Central memory CD8-positive, alpha-beta T cell (primary cell): Measurements from ENCODE around the gene POLR3C.
"Not testable (repeated sequence)": the region's sequence is repeated elsewhere in the genome, so short reads cannot be mapped to it uniquely, and the experiment has no call there.

Experiments
- ATAC-seq: fragments of 150-1000 bp; cut with Tn5 transposase; replicated peaks from 2 replicates; pipeline ENCODE4 v1.10.0; 2022; ENCODE audit warnings: mild to moderate bottlenecking, moderate FRiP score, moderate number of reproducible peaks; ENCODE audit not compliant: poor library complexity, severe bottlenecking; ENCODE audit errors: extremely low read depth
- DNase-seq, 2 donors: peaks; one replicate each; pipeline ENCODE4 v3.0.0; 2021; ENCODE audit warnings: low spot score in 2 of 2
- H3K27ac Mint-ChIP-seq: one replicate; pipeline ENCODE4 v1.8.0; 2022; ENCODE audit warnings: low read depth, mild to moderate bottlenecking, moderate library complexity, mixed read lengths
- H3K27me3 Mint-ChIP-seq: one replicate; pipeline ENCODE4 v1.8.0; 2022; ENCODE audit warnings: mixed read lengths
- H3K36me3 Mint-ChIP-seq: one replicate; pipeline ENCODE4 v1.8.0; 2022; ENCODE audit warnings: mild to moderate bottlenecking, moderate library complexity, mixed read lengths; ENCODE audit not compliant: insufficient read depth
- H3K4me1 Mint-ChIP-seq: one replicate; pipeline ENCODE4 v1.8.0; 2022; ENCODE audit warnings: mixed read lengths
- H3K4me3 Mint-ChIP-seq: one replicate; pipeline ENCODE4 v1.8.0; 2022; ENCODE audit warnings: mild to moderate bottlenecking, moderate library complexity, mixed read lengths
- H3K9me3 Mint-ChIP-seq: one replicate; pipeline ENCODE4 v1.8.0; 2022; ENCODE audit warnings: mixed read lengths

The POLR3C gene, protein sequence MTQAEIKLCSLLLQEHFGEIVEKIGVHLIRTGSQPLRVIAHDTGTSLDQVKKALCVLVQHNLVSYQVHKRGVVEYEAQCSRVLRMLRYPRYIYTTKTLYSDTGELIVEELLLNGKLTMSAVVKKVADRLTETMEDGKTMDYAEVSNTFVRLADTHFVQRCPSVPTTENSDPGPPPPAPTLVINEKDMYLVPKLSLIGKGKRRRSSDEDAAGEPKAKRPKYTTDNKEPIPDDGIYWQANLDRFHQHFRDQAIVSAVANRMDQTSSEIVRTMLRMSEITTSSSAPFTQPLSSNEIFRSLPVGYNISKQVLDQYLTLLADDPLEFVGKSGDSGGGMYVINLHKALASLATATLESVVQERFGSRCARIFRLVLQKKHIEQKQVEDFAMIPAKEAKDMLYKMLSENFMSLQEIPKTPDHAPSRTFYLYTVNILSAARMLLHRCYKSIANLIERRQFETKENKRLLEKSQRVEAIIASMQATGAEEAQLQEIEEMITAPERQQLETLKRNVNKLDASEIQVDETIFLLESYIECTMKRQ

GRCh38 chr1:145823565-145824498 lies at the start of gene POLR3C, which contains the start of gene RNF115:
Gene POLR3C (plus strand): TSS chr1:145824200. CDS start chr1:145825777, 1,577 bp downstream.
Gene RNF115 (minus strand): TSS chr1:145824095. CDS start chr1:145823873, 222 bp downstream.
- peak; percentile 85 for ATAC-seq
- H3K4me1 Mint-ChIP-seq, result peaks cover 29% of the 10 kb centered on the region

DNA sequence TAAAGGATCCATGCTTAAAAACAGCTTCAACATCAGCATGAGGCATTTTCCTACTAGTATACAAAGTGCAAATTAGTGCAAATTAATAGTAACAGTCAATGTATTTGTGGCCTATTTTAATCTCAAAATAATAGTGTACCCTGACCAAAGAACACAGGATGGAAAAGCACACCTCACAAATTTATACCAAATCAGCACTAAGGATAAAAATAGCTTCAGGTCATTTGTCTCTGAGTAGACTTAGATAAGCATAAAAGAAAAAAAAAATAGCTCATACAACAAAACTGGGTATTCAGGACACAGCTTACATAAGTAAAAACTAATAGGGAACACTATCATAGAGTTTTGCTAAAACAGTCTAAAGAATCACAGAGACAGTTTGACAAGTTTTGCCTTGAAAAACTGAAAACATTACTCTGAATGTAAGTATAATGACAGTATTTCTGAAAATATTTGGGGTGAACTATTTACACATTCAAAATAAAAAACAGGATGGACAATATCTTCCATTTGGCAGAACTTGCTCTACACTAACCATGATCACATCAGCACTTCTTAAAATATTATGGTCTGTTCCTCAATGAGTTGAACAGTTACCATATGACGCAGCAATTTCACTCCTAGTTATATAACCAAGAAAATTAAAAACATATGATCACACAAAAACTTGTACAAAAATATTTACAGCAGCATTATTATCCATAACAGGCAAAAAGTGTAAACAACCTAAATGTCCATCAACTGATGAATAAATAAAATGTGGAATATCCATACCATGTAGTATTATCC lies 46.4 kb upstream of the POLR3C start:
- DNase-seq (no peak), ATAC-seq (no peak)
- Mint-ChIP-seq H3K27ac (no peak overlapping the region), H3K36me3 (peaks cover 21% of the 10 kb centered on the region), H3K4me3 (no peak overlapping the region), H3K4me1 (peaks cover 16% of the 10 kb centered on the region), H3K9me3 (no peaks in the 10 kb centered on the region), H3K27me3 (no peaks in the 10 kb centered on the region)

More at GRCh38 chr1:145823565-145824498, at the start of gene POLR3C, which contains the start of gene RNF115:
- Mint-ChIP-seq H3K27me3 (no peaks in the 10 kb centered on the region), H3K9me3 (no peaks in the 10 kb centered on the region), H3K36me3 (peaks cover 37% of the 10 kb centered on the region), H3K27ac (peak within 1 kb of the TSS; percentile 95), H3K4me3 (peak within 1 kb of the TSS; percentile 98)
- DNase-seq, result peak; percentile 62 to 76

DNA sequence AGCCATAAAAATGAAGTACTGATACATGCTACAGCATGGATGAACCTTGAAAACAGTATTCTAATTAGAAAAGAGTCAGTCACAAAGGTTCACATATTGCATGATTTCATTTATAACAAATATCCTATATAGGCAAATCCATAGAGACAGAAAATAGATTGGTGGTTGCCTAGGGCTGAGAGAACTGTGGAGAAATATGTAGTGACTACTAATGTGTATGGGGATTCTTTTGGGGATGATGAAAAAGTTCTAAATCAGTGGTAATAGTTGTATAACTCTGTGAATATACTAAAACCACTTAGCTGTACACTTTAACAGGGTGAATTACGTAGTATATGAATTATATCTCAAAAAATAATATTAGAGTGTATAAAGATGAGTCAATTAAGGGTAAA lies 45.9 kb upstream of the POLR3C start:
- Mint-ChIP-seq H3K4me1 (peaks cover 12% of the 10 kb centered on the region), H3K27ac (no peak overlapping the region), H3K4me3 (no peak overlapping the region), H3K9me3 (no peaks in the 10 kb centered on the region), H3K27me3 (no peaks in the 10 kb centered on the region), H3K36me3 (peaks cover 20% of the 10 kb centered on the region)
- DNase-seq (no peak), ATAC-seq (no peak)

GRCh38 chr1:145782272-145783099 lies 41.5 kb upstream of the POLR3C start:
- Mint-ChIP-seq H3K9me3 (no peaks in the 10 kb centered on the region), H3K27me3 (no peaks in the 10 kb centered on the region), H3K4me1 (peaks cover 23% of the 10 kb centered on the region), H3K27ac (peak overlapping the region; percentile 25), H3K4me3 (no peak overlapping the region), H3K36me3 (peaks cover 25% of the 10 kb centered on the region)
- DNase-seq (no peak), ATAC-seq (no peak)

GRCh38 chr1:145784409-145784808 lies 39.6 kb upstream of the POLR3C start:
- H3K27ac Mint-ChIP-seq, result no peak overlapping the region

GRCh38 chr1:145785547-145785946 lies 38.5 kb upstream of the POLR3C start:
- H3K4me1 Mint-ChIP-seq, result peaks cover 26% of the 10 kb centered on the region
- no peaks in the 10 kb centered on the region for H3K27me3 Mint-ChIP-seq
- H3K4me3 Mint-ChIP-seq, result no peak overlapping the region
- ATAC-seq (no peak), DNase-seq (no peak)
- peaks cover 29% of the 10 kb centered on the region for H3K36me3 Mint-ChIP-seq
- H3K9me3 Mint-ChIP-seq, result no peaks in the 10 kb centered on the region
- H3K27ac Mint-ChIP-seq, result no peak overlapping the region

More at GRCh38 chr1:145784409-145784808, 39.6 kb upstream of the POLR3C start:
- Mint-ChIP-seq H3K4me1 (peaks cover 26% of the 10 kb centered on the region), H3K36me3 (peaks cover 33% of the 10 kb centered on the region), H3K9me3 (no peaks in the 10 kb centered on the region), H3K4me3 (no peak overlapping the region), H3K27me3 (no peaks in the 10 kb centered on the region)
- ATAC-seq, result no peak
- no peak for DNase-seq

- H3K4me3 Mint-ChIP-seq, result no peak overlapping the region
- H3K27ac Mint-ChIP-seq, result no peak overlapping the region
- ATAC-seq, result no peak
These were observed 37.7 kb upstream of the POLR3C start for GRCh38 chr1:145786271-145786670.

GRCh38 chr1:145788580-145788979 lies 35.4 kb upstream of the POLR3C start:
- no peaks in the 10 kb centered on the region for H3K9me3 Mint-ChIP-seq
- H3K36me3 Mint-ChIP-seq, result peaks cover 24% of the 10 kb centered on the region
- ATAC-seq, result no peak
- H3K4me1 Mint-ChIP-seq, result peaks cover 25% of the 10 kb centered on the region
- H3K27ac Mint-ChIP-seq, result peak overlapping the region; percentile 26
- H3K4me3 Mint-ChIP-seq, result no peak overlapping the region
- H3K27me3 Mint-ChIP-seq, result no peaks in the 10 kb centered on the region
- DNase-seq, result no peak

More at GRCh38 chr1:145786271-145786670, 37.7 kb upstream of the POLR3C start:
- Mint-ChIP-seq H3K4me1 (peaks cover 26% of the 10 kb centered on the region), H3K9me3 (no peaks in the 10 kb centered on the region), H3K27me3 (no peaks in the 10 kb centered on the region), H3K36me3 (peaks cover 24% of the 10 kb centered on the region)
- DNase-seq, result no peak

DNA sequence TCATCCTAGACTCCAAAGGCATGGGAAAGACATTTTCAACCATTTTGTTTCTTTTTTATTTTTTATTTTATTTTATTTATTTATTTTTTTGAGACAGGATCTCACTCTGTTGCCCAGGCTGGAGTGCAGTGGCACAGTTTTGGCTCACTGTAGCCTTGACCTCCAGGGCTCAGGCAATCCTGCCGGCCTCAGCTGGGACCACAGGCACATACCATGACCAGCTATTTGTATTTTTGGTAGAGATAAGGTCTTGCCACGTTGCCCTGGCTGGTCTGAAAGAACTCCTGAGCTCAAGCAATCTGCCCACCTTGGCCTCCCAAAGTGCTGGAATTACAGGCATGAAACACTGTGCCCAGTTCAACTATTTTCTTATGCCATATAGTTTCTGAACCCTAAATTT lies 32.1 kb upstream of the POLR3C start:
- DNase-seq, H3K27me3 Mint-ChIP-seq, H3K4me1 Mint-ChIP-seq, H3K4me3 Mint-ChIP-seq, ATAC-seq, H3K9me3 Mint-ChIP-seq, H3K27ac Mint-ChIP-seq: not testable (repeated sequence)
- peaks cover 24% of the 10 kb centered on the region for H3K36me3 Mint-ChIP-seq

- no peak for ATAC-seq
These were observed 31.5 kb upstream of the POLR3C start for GRCh38 chr1:145792484-145792883.

DNA sequence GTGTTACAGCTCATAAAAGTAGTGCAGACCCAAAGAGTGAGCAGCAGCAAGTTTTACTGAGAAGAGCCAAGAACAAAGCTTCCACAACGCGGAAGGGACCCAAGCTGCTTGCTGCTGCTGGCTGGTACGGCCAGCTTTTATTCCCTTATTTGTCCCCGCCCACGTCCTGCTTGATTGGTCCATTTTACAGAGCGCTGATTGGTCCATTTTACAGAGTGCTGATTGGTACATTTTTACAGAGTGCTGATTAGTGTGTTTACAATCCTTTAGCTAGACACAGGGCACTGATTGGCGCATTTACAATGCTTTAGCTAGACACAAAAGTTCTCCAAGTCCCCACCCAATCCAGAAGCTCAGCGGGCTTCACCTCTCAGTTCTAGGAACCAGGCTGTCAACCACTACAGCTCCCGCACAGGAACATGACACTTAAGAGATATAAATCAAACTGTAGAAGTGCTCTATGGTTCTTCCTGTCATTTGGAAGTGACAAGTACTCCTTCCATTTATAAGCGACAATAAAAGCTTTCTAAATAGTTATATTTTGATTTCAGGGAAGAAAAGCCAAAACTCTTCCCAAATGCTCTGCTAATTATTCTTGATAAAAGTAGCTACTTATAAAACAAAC lies 28.6 kb upstream of the POLR3C start:
- no peak for DNase-seq
- Mint-ChIP-seq H3K27me3 (no peaks in the 10 kb centered on the region), H3K36me3 (peaks cover 18% of the 10 kb centered on the region), H3K4me3 (no peak overlapping the region), H3K4me1 (peaks cover 18% of the 10 kb centered on the region), H3K27ac (no peak overlapping the region), H3K9me3 (peaks cover 9% of the 10 kb centered on the region)
- ATAC-seq, result no peak

More at GRCh38 chr1:145792484-145792883, 31.5 kb upstream of the POLR3C start:
- Mint-ChIP-seq H3K36me3 (peaks cover 23% of the 10 kb centered on the region), H3K27me3 (no peaks in the 10 kb centered on the region), H3K4me1 (peaks cover 9% of the 10 kb centered on the region), H3K4me3 (no peak overlapping the region), H3K9me3 (peaks cover 9% of the 10 kb centered on the region), H3K27ac (no peak overlapping the region)
- no peak for DNase-seq
